ENCODE measurements around the gene CPED1. TPM values are rescaled to one million over a fixed set of nuclear protein-coding genes. Genes with fewer than 3 reads are reported as not detected.

CPED1 gene
- total and polyA plus RNA-seq, 5 donors = 3.9 to 31.1 (median 28.0) TPM

DNA sequence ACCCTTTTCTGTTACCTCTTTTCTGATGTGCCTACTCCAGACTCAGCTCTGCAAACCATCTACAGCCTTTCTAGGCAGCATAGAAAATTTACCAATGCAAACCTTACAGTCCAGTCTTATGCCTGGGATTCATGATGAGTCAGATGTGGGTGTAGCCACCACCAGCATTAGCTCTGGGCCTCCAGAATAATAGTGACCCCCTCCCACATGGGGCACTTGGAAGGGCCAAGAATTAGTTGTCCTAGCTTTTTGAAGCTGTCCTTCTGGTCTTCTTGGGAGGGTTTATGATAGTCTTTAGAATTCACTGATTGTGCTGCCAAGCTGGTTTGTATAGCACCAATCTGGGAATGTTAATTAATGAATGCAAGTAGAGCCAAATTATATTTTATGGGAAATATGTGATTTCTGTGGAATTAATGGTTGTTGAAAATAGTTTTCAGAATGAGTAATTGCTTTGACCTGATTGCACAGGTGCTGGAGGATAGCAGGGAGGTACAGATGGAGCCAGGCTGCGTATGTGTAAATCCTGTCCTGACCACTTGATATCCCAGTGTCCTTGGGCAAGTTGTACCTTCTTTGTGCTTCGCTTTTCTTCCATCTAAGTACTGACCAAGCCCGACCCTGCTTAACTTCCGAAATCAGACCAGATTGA lies 94.8 kb downstream of the CPED1 start:
- DNase-seq = no peak
- 89% methylated on average over 4 of the region's 4 CpGs for WGBS

GRCh38 chr7:121083790-121084251 lies 95.3 kb downstream of the CPED1 start:
- WGBS = 83% methylated on average over 1 of the region's 1 CpG
- intact Hi-C loops (cut with DNase I) = loop anchor here in 1 of 4 donors (5.0 kb wide), 1 partner anchor 97 kb away; the partner anchor contains the start of gene CPED1
- DNase-seq = no peak
- Histone ChIP-seq H3K4me3 (ENCODE audit: low read length) (no peak overlapping the region), H3K4me1 (ENCODE audit: control insufficient read depth, insufficient read depth, low read length) (peaks cover 3% of the 10 kb centered on the region), H3K27ac (ENCODE audit: low read length) (no peak overlapping the region), H3K27me3 (ENCODE audit: control insufficient read depth, insufficient read depth) (no peaks in the 10 kb centered on the region), H3K9me3 (ENCODE audit: control insufficient read depth, low read length) (no peaks in the 10 kb centered on the region)
- no peak for ATAC-seq

More for the DNA sequence above, 94.8 kb downstream of the CPED1 start:
- H3K4me3 ChIP-seq (ENCODE audit: low read length) = no peak overlapping the region
- intact Hi-C loops (cut with DNase I) = loop anchor here in 1 of 4 donors (5.0 kb wide), 1 partner anchor 96 kb away; the partner anchor contains the start of gene CPED1
- no peak overlapping the region for H3K27ac ChIP-seq (ENCODE audit: low read length)
- H3K9me3 ChIP-seq (ENCODE audit: control insufficient read depth, low read length) = no peaks in the 10 kb centered on the region
- H3K27me3 ChIP-seq (ENCODE audit: control insufficient read depth, insufficient read depth) = no peaks in the 10 kb centered on the region
- ATAC-seq = peak in 1 of 2 donors; percentile 27
- H3K4me1 ChIP-seq (ENCODE audit: control insufficient read depth, insufficient read depth, low read length) = peaks cover 3% of the 10 kb centered on the region

DNA sequence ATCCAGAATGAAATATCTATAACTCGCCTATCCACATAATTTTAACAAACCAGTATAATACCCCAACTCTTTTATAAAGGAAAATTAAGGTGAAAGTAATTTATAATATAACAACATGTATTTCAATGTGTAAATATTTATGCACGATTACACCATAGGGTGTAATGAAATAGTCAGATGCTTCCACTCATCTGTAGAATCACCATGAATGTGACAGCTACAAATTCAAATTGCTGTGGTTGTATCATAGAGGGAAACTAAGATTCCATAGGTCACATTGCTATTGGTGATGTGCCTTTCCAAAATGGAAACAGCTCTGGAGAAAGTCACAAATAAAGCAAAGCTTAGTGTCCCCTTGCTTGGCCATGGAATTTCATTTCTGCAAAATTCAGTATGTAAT lies 95.7 kb downstream of the CPED1 start:
- H3K4me1 ChIP-seq (ENCODE audit: control insufficient read depth, insufficient read depth, low read length) = peaks cover 3% of the 10 kb centered on the region

DNA sequence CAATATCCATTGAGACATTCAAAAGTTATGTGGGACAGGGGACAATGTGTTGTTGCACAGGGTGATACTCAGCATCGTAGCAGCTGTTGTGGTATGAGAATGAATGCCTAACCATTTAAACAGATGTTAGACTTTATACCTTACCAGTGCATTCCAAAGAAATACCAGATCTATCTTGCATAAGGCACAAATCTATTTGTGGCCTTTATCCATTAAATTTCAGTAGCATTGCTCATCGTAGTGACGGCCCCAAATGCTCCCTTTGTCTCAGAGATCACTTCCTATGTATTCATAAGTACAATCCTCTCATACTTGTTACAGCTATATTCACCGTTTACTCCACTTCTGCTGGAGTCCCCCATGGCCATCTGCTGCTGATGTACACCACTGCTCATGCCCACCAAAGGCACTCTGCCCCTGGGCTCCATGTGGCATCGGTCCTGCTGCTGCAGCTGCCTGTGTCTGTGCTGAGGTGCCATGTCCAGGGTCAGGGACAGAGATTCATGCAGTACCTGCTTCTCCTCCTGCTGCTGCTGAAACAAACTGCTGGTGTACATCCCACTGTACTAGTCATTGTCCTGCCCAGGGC lies 96.3 kb downstream of the CPED1 start:
- no peaks in the 10 kb centered on the region for H3K9me3 ChIP-seq (ENCODE audit: control insufficient read depth, low read length)
- H3K4me3 ChIP-seq (ENCODE audit: low read length) = no peak overlapping the region
- ATAC-seq (peak; percentile 47 to 51), DNase-seq (peak in 1 of 3 donors; percentile 34)
- 58% methylated on average over 5 of the region's 5 CpGs for WGBS
- intact Hi-C loops (cut with DNase I) = loop anchor here in 1 of 4 donors (5.0 kb wide), 1 partner anchor 98 kb away; the partner anchor contains the start of gene CPED1
- no peaks in the 10 kb centered on the region for H3K27me3 ChIP-seq (ENCODE audit: control insufficient read depth, insufficient read depth)
- peak overlapping the region; percentile 81 for H3K27ac ChIP-seq (ENCODE audit: low read length)
- peaks cover 3% of the 10 kb centered on the region for H3K4me1 ChIP-seq (ENCODE audit: control insufficient read depth, insufficient read depth, low read length)

More for the DNA sequence above, 95.7 kb downstream of the CPED1 start:
- H3K27ac ChIP-seq (ENCODE audit: low read length) = no peak overlapping the region
- no peak for ATAC-seq
- DNase-seq = no peak
- no peaks in the 10 kb centered on the region for H3K27me3 ChIP-seq (ENCODE audit: control insufficient read depth, insufficient read depth)
- no peak overlapping the region for H3K4me3 ChIP-seq (ENCODE audit: low read length)
- H3K9me3 ChIP-seq (ENCODE audit: control insufficient read depth, low read length) = no peaks in the 10 kb centered on the region
- whole genome bisulfite sequencing = 45% methylated on average over 2 of the region's 2 CpGs
- intact Hi-C loops (cut with DNase I) = loop anchor here in 1 of 4 donors (5.0 kb wide), 1 partner anchor 97 kb away; the partner anchor contains the start of gene CPED1

DNA sequence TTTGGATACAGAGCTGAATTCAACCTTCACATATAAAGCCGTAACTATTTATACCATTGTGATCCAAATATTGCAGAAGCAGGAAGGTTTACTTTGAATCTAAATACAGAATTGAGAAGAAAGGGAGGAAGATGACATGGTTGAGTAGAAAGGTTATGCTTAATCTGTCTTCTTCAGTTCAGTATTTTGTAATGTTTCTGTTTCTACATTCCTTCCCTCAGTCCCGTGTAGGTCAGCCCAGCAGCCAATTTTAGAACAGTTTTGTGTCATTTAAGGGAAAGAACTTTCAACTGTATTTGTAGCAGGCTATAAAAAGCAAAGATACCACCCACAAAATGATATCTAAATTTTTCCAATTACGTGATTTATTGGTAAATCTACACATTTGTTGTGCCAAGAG lies 97.4 kb downstream of the CPED1 start:
- no peak overlapping the region for H3K27ac ChIP-seq (ENCODE audit: low read length)
- no peak overlapping the region for H3K4me3 ChIP-seq (ENCODE audit: low read length)
- intact Hi-C loops (cut with DNase I) = no loop called here
- peak; percentile 34 to 37 for ATAC-seq
- 44% methylated on average over 3 of the region's 3 CpGs for WGBS
- peaks cover 3% of the 10 kb centered on the region for H3K4me1 ChIP-seq (ENCODE audit: control insufficient read depth, insufficient read depth, low read length)
- no peaks in the 10 kb centered on the region for H3K27me3 ChIP-seq (ENCODE audit: control insufficient read depth, insufficient read depth)
- H3K9me3 ChIP-seq (ENCODE audit: control insufficient read depth, low read length) = no peaks in the 10 kb centered on the region
- DNase-seq = no peak

GRCh38 chr7:121088870-121089269 lies 100.4 kb downstream of the CPED1 start:
- Histone ChIP-seq H3K27ac (ENCODE audit: low read length) (no peak overlapping the region), H3K4me1 (ENCODE audit: control insufficient read depth, insufficient read depth, low read length) (peaks cover 5% of the 10 kb centered on the region), H3K9me3 (ENCODE audit: control insufficient read depth, low read length) (no peaks in the 10 kb centered on the region), H3K27me3 (ENCODE audit: control insufficient read depth, insufficient read depth) (no peaks in the 10 kb centered on the region), H3K4me3 (ENCODE audit: low read length) (no peak overlapping the region)
- no peak for DNase-seq
- ATAC-seq = no peak
- intact Hi-C loops (cut with DNase I) = no loop called here

GRCh38 chr7:121094829-121095228 lies 106.3 kb downstream of the CPED1 start:
- peaks cover 2% of the 10 kb centered on the region for H3K4me1 ChIP-seq (ENCODE audit: control insufficient read depth, insufficient read depth, low read length)
- intact Hi-C loops (cut with DNase I) = no loop called here
- no peaks in the 10 kb centered on the region for H3K9me3 ChIP-seq (ENCODE audit: control insufficient read depth, low read length)
- no peak overlapping the region for H3K27ac ChIP-seq (ENCODE audit: low read length)
- no peak overlapping the region for H3K4me3 ChIP-seq (ENCODE audit: low read length)
- 51% methylated on average over 2 of the region's 2 CpGs for WGBS
- no peak for ATAC-seq
- DNase-seq = no peak
- no peaks in the 10 kb centered on the region for H3K27me3 ChIP-seq (ENCODE audit: control insufficient read depth, insufficient read depth)

- Histone ChIP-seq H3K27ac (ENCODE audit: low read length) (no peak overlapping the region), H3K4me1 (ENCODE audit: control insufficient read depth, insufficient read depth, low read length) (peaks cover 2% of the 10 kb centered on the region), H3K4me3 (ENCODE audit: low read length) (no peak overlapping the region), H3K9me3 (ENCODE audit: control insufficient read depth, low read length) (no peaks in the 10 kb centered on the region), H3K27me3 (ENCODE audit: control insufficient read depth, insufficient read depth) (no peaks in the 10 kb centered on the region)
- DNase-seq (no peak), ATAC-seq (no peak)
- intact Hi-C loops (cut with DNase I) = no loop called here
- WGBS = 64% methylated on average over 4 of the region's 4 CpGs
Measured at GRCh38 chr7:121097577-121097976, 109.1 kb downstream of the CPED1 start.

DNA sequence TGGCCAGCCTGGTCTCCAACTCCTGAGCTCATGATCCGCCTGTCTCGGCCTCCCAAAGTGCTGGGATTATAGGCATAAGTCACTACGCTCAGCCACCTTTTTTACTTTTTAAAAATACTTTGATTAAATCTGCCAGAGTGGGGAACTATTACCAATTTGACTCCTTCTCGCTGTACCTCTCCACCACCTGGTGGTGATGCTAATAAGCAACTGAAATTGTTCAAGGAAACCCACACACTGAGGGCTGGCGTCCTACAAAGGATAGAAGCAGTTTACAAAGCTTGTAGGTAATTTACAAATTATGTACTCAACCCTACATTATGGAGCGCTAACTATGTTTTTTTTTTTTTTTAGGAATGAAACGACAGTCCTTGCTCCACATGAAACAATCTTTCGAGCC lies 111.1 kb downstream of the CPED1 start:
- Histone ChIP-seq H3K9me3 (ENCODE audit: control insufficient read depth, low read length) (no peaks in the 10 kb centered on the region), H3K4me3 (ENCODE audit: low read length) (no peak overlapping the region), H3K27ac (ENCODE audit: low read length) (no peak overlapping the region), H3K4me1 (ENCODE audit: control insufficient read depth, insufficient read depth, low read length) (no peaks in the 10 kb centered on the region), H3K27me3 (ENCODE audit: control insufficient read depth, insufficient read depth) (no peaks in the 10 kb centered on the region)
- DNase-seq (no peak), ATAC-seq (no peak)
- 91% methylated on average over 8 of the region's 8 CpGs for WGBS
- intact Hi-C loops (cut with DNase I) = no loop called here

DNA sequence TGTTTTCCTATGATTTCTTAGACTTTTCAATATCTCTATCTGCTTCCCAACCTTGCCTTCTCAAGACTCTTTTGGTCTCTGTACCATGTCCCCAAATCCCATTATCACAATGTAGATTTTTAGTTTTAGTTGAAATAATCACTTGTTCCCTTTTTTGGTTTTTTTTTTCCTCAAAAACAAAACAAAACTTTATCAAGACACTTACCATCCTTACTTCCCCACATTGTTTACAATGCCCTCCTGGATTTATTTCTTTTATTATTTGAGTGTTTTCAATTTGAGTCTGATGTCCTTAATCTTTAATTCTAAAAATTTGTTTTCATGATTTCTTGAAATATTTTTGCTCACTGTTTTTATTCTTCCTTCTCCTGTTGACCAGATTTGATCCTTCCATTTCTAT lies 112.6 kb downstream of the CPED1 start:
- H3K27ac ChIP-seq (ENCODE audit: low read length) = no peak overlapping the region
- no peak for DNase-seq
- intact Hi-C loops (cut with DNase I) = loop anchor here in 1 of 4 donors (5.0 to 10.0 kb wide), 2 partner anchors 114 to 296 kb away; partner anchors contain the start of gene CPED1
- no peak for ATAC-seq
- no peak overlapping the region for H3K4me3 ChIP-seq (ENCODE audit: low read length)
- no peaks in the 10 kb centered on the region for H3K27me3 ChIP-seq (ENCODE audit: control insufficient read depth, insufficient read depth)
- H3K4me1 ChIP-seq (ENCODE audit: control insufficient read depth, insufficient read depth, low read length) = peaks cover 1% of the 10 kb centered on the region
- H3K9me3 ChIP-seq (ENCODE audit: control insufficient read depth, low read length) = no peaks in the 10 kb centered on the region

- 97% methylated on average over 2 of the region's 2 CpGs for WGBS
- intact Hi-C loops (cut with DNase I) = loop anchor here in 1 of 4 donors (5.0 to 10.0 kb wide), 2 partner anchors 114 to 297 kb away; partner anchors contain the start of gene CPED1
- Histone ChIP-seq H3K9me3 (ENCODE audit: control insufficient read depth, low read length) (no peaks in the 10 kb centered on the region), H3K27me3 (ENCODE audit: control insufficient read depth, insufficient read depth) (no peaks in the 10 kb centered on the region), H3K4me3 (ENCODE audit: low read length) (no peak overlapping the region), H3K27ac (ENCODE audit: low read length) (no peak overlapping the region), H3K4me1 (ENCODE audit: control insufficient read depth, insufficient read depth, low read length) (peaks cover 1% of the 10 kb centered on the region)
- no peak for ATAC-seq
- no peak for DNase-seq
Measured at GRCh38 chr7:121101621-121102020, 113.1 kb downstream of the CPED1 start.
